Tibial artery (tissue), 4 donors: Measurements from ENCODE around the gene KRTAP26-1.

Experiments
- DNase-seq, 2 donors: peaks; one replicate each; pipeline ENCODE4 v3.0.0-alpha.2; 2019
- H3K27ac ChIP-seq, 2 donors: fragments of 200-600 bp; sonication (generic) in 1 of 2; 1 replicate in 1 of 2; 2 replicates in 1 of 2; pipeline ENCODE4 v1.5.1; 2018 to 2019; ENCODE audit warnings: mild to moderate bottlenecking in 1 of 2
- H3K27me3 ChIP-seq, 2 donors: fragments of 200-600 bp; sonication (generic) in 1 of 2; one replicate each; pipeline versions ENCODE4 v1.5.1 to v1.6.0; 2016 to 2019
- H3K36me3 ChIP-seq, 3 donors: fragments of 200-600 bp; sonication (generic) in 2 of 3; one replicate each; pipeline ENCODE4 v1.5.1; 2016 to 2019; ENCODE audit warnings: mild to moderate bottlenecking in 2 of 3
- H3K4me1 ChIP-seq, 4 donors: fragments of 200-600 bp; sonication (generic) in 2 of 4; 1 replicate in 3 of 4; 2 replicates in 1 of 4; pipeline ENCODE4 v1.5.1; 2016 to 2019
- H3K4me3 ChIP-seq, 2 donors: fragments of 200-600 bp; sonication (generic) in 1 of 2; 1 replicate in 1 of 2; 2 replicates in 1 of 2; pipeline ENCODE4 v1.5.1; 2018 to 2019; ENCODE audit warnings: mild to moderate bottlenecking in 2 of 2
- H3K9me3 ChIP-seq, 3 donors: fragments of 200-600 bp; sonication (generic) in 1 of 3; one replicate each; pipeline ENCODE4 v1.5.1; 2016 to 2019
- intact Hi-C: fragments of 100-400 bp; cut with DNase I; formaldehyde crosslinking; loops from one replicate; pipeline ENCODE4 v1.15.0; 2023; ENCODE audit warnings: low total_unique reads
- TF ChIP-seq, protein P1 (sequence below), 2 experiments: fragments of 200-600 bp in 1 of 2; fragments of 450-650 bp in 1 of 2; IDR thresholded peaks; one replicate each; pipeline ENCODE4 v1.5.1; 2017 to 2019; ENCODE audit warnings: antibody characterized with exemption in 2 of 2, mild to moderate bottlenecking in 1 of 2, moderate library complexity in 1 of 2

KRTAP26-1 gene

DNA sequence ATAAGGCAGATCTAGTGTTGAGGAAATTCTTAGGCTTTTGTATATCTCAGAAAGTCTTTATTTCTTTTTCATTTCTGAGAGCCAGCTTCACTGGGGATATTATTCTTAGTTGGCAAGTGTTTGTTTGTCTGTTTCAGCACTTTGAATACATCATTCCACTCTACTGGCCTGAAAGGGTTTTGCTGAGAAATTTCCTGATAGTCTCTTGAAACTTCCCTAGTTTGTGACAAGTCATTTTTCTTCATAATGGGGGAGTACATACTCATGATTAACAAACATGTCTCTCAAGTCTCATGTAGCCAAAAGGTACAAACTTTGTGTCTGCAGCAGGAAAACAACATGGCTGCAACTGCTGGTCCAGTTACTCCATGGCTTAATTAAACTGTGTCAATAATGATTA, 6.3 kb upstream of the KRTAP26-1 start:
- Histone ChIP-seq H3K4me3 (no peak overlapping the region), H3K36me3 (no peaks in the 10 kb centered on the region), H3K27me3 (no peaks in the 10 kb centered on the region), H3K27ac (no peak overlapping the region), H3K9me3 (peaks cover 0 to 5% (median 0%) of the 10 kb centered on the region in 3 donors), H3K4me1 (peaks cover 0 to 4% (median 0%) of the 10 kb centered on the region in 4 donors)
- TF ChIP-seq, protein P1, sequence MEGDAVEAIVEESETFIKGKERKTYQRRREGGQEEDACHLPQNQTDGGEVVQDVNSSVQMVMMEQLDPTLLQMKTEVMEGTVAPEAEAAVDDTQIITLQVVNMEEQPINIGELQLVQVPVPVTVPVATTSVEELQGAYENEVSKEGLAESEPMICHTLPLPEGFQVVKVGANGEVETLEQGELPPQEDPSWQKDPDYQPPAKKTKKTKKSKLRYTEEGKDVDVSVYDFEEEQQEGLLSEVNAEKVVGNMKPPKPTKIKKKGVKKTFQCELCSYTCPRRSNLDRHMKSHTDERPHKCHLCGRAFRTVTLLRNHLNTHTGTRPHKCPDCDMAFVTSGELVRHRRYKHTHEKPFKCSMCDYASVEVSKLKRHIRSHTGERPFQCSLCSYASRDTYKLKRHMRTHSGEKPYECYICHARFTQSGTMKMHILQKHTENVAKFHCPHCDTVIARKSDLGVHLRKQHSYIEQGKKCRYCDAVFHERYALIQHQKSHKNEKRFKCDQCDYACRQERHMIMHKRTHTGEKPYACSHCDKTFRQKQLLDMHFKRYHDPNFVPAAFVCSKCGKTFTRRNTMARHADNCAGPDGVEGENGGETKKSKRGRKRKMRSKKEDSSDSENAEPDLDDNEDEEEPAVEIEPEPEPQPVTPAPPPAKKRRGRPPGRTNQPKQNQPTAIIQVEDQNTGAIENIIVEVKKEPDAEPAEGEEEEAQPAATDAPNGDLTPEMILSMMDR (IDR thresholded peaks at IDR 0.05), result no peak
- no peak for DNase-seq
- intact Hi-C loops, result no loop called here

- Histone ChIP-seq H3K27ac (no peak overlapping the region), H3K9me3 (no peaks in the 10 kb centered on the region), H3K4me3 (no peak overlapping the region), H3K27me3 (no peaks in the 10 kb centered on the region), H3K36me3 (no peaks in the 10 kb centered on the region), H3K4me1 (peaks cover 0 to 3% (median 1%) of the 10 kb centered on the region in 4 donors)
- DNase-seq, result no peak
- intact Hi-C loops, result no loop called here
- TF ChIP-seq, protein P1 (IDR thresholded peaks at IDR 0.05), result no peak
Measured at GRCh38 chr21:30315701-30316100, 4.4 kb downstream of the KRTAP26-1 start.

DNA sequence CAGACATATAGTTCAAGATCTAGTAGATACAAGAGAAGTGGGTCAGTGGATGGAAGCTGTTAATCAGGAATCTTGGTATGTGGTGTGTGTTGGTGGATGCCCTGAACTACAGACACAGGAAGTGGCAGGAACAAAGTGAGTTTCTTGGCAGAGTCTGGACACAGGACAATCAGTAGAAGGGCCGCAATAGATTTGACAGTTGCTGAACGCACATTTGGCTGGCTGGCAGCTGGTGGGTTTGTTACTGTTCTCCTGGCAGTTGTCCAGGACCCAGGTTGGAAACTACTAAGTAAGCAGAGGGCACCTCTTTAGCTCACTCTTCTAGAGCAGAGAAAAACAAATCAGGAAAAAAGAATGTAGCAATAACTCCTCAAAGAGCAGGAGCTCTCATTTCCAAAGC, 13.2 kb downstream of the KRTAP26-1 start:
- TF ChIP-seq, protein P1 (IDR thresholded peaks at IDR 0.05), result no peak
- intact Hi-C loops, result no loop called here
- H3K27me3 ChIP-seq, result no peaks in the 10 kb centered on the region

DNA sequence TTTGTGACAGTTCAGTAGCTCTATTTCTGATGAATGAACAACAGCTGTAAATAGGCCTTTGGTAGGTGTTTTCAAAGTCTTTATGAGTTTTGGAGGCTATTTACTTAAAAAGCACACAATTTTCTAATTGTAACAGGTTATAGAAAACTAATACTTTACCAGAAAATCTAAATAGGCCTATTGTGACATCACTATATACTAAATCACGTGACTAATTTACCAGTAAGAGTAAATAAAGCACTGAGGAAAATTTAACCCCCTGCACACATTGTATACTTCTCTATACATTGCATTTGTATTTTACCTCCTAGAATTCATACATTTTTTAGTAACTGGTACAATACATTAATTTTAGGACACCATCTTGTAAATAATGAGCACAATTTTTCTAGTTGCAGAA, 15.0 kb downstream of the KRTAP26-1 start:
- peaks cover 0 to 3% (median 0%) of the 10 kb centered on the region in 4 donors for H3K4me1 ChIP-seq
- no peaks in the 10 kb centered on the region for H3K36me3 ChIP-seq
- no peak overlapping the region for H3K4me3 ChIP-seq
- no peak overlapping the region for H3K27ac ChIP-seq
- intact Hi-C loops, result no loop called here
- TF ChIP-seq, protein P1 (IDR thresholded peaks at IDR 0.05), result no peak
- no peaks in the 10 kb centered on the region for H3K27me3 ChIP-seq
- no peak for DNase-seq
- peaks cover 0 to 2% (median 0%) of the 10 kb centered on the region in 3 donors for H3K9me3 ChIP-seq

More for the DNA sequence above, 13.2 kb downstream of the KRTAP26-1 start:
- H3K36me3 ChIP-seq, result no peaks in the 10 kb centered on the region
- H3K4me3 ChIP-seq, result no peak overlapping the region
- DNase-seq, result no peak
- H3K9me3 ChIP-seq, result no peaks in the 10 kb centered on the region
- no peak overlapping the region for H3K27ac ChIP-seq
- peaks cover 0 to 3% (median 0%) of the 10 kb centered on the region in 4 donors for H3K4me1 ChIP-seq

DNA sequence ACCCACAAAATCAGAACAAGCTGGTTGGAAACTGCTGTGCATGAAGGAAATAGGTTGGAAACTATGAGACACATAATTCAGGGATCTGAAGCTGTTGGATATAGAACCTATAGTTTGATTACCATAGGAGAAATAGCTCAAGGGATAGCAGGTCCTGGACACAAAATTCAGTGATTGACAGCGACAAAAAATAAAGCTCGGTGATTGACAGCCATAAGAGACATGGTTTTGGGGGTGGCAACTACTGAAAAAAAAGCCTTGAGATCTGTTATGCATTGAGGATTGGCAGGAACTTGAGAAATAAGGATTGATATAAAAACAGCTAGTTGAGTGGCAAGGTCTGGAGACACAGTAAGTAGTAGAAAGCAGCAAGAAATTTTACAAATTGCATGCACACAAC, 30.9 kb downstream of the KRTAP26-1 start, which contains the start of gene KRTAP25-1:
Gene KRTAP25-1 (minus strand): TSS at position 300 of the 400 bp plus-strand sequence. CDS start 24 bp downstream, at position 276.
- Histone ChIP-seq H3K27me3 (no peaks in the 10 kb centered on the region), H3K4me1 (no peaks in the 10 kb centered on the region), H3K27ac (no peak within 1 kb of the TSS), H3K36me3 (no peaks in the 10 kb centered on the region), H3K4me3 (no peak within 1 kb of the TSS), H3K9me3 (no peaks in the 10 kb centered on the region)
- TF ChIP-seq, protein P1 (IDR thresholded peaks at IDR 0.05), result no peak
- intact Hi-C loops, result no loop called here
- DNase-seq, result no peak

GRCh38 chr21:30282850-30283249, 37.3 kb downstream of the KRTAP26-1 start, which contains the start of gene KRTAP24-1:
Gene KRTAP24-1, minus strand, starts transcription at chr21:30282950. Its CDS starts 18 bp downstream, at chr21:30282932.
- Histone ChIP-seq H3K9me3 (no peaks in the 10 kb centered on the region), H3K27ac (no peak within 1 kb of the TSS), H3K27me3 (no peaks in the 10 kb centered on the region), H3K36me3 (no peaks in the 10 kb centered on the region), H3K4me1 (no peaks in the 10 kb centered on the region), H3K4me3 (no peak within 1 kb of the TSS)
- DNase-seq, result no peak
- TF ChIP-seq, protein P1 (IDR thresholded peaks at IDR 0.05), result no peak
- intact Hi-C loops, result no loop called here
